Measurements from ENCODE around the gene SEMA3C.

GRCh38 chr7:80967071-80967916, 48.4 kb upstream of the SEMA3C start:
- TF ChIP-seq CTCF (IDR thresholded peaks at IDR 0.05; ENCODE audit: poor library complexity, severe bottlenecking) (no peak), EP300 (conservative IDR thresholded peaks at IDR 0.05; ENCODE audit: poor library complexity, severe bottlenecking) (no peak), SMC3 (conservative IDR thresholded peaks at IDR 0.05; ENCODE audit: poor library complexity) (no peak)

Measured in neural cell (in vitro differentiated cells).